ENCODE measurements around the gene ATP8B2.
"Not testable (repeated sequence)": the region's sequence is repeated elsewhere in the genome, so short reads cannot be mapped to it uniquely, and the experiment has no call there.

Gene ATP8B2

DNA sequence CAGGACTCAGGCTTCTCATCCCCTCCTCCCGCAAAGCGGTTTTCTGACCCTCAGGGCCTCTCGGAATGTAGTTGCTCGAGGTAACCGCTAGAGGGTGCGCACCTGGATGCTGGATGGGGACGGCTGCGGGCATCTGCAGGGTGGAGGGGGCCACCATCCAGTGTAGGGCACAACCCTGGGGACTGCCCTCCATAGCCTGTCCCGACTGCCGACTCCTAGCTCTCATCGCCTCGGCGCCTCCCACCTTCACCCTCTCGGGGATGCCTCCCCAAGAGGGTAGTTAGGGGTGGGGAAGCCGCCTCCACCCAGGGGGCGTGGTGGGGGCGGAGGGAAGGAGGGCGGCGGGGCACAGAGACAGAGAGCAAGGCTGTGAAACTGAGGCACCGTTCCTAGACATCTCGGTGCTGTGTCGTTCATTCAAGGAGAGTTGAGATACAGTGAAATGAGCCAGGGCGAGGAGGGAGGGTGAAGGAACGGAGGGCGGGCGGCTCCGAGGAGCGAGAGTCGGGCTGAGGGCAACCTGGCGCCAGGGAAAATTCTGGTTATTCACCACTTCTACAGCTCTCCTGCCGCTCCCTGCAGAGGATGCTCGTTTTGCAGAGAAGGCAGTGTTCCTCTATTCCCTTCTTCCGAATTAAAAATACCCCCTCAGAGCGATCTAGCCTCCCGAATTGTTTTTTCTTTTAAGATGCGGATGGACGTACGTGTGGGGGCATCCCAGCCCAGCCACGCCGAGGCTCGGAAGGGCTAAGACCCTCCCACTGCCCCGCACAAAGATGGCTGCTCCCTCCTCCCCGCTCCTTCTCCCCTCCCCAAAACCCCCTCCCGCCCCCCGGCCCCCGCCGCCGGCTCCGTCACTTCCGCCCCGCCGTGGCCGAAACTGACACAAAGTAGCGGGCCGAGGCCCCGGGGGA lies at the start of gene ATP8B2:
TSS of gene ATP8B2 (plus strand) at position 857 of the 914 bp plus-strand sequence. CDS start 2,617 bp downstream, outside the sequence.
- peak; percentile 47 for DNase-seq (ENCODE audit: low spot score)

DNA sequence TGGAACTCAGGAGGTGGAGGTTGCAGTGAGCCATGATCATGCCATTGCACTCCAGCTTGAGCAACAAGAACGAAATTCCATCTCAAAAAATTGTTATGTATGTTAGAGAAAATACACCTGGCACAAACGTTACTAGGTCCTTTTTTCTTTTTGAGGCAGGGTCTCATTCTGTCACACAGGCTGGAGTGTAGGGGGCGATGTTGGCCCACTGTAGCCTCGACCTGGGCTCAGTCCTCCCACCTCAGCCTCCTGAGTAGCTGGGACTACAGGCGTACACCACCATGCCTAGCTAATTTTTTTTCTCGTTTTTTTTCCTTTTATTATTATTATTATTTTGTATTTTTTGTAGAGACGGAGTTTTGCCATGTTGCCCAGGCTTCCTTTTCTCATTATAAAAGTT lies 48.5 kb upstream of the ATP8B2 start:
- DNase-seq (ENCODE audit: low spot score), result no peak

DNA sequence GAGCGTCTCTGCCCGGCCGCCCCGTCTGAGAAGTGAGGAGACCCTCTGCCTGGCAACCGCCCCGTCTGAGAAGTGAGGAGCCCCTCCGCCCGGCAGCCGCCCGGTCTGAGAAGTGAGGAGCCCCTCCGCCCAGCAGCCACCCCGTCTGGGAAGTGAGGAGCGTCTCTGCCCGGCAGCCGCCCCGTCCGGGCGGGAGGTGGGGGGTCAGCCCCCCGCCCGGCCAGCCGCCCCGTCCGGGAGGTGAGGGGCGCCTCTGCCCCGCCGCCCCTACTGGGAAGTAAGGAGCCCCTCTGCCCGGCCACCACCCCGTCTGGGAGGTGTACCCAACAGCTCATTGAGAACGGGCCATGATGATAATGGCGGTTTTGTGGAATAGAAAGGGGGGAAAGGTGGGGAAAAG lies 37.7 kb upstream of the ATP8B2 start:
- DNase-seq (ENCODE audit: low spot score), result not testable (repeated sequence)

GRCh38 chr1:154288661-154289060 lies 36.7 kb upstream of the ATP8B2 start:
- no peak for DNase-seq (ENCODE audit: low spot score)

- DNase-seq (ENCODE audit: low spot score), result no peak
Observed at GRCh38 chr1:154290921-154291320, 34.4 kb upstream of the ATP8B2 start.

DNA sequence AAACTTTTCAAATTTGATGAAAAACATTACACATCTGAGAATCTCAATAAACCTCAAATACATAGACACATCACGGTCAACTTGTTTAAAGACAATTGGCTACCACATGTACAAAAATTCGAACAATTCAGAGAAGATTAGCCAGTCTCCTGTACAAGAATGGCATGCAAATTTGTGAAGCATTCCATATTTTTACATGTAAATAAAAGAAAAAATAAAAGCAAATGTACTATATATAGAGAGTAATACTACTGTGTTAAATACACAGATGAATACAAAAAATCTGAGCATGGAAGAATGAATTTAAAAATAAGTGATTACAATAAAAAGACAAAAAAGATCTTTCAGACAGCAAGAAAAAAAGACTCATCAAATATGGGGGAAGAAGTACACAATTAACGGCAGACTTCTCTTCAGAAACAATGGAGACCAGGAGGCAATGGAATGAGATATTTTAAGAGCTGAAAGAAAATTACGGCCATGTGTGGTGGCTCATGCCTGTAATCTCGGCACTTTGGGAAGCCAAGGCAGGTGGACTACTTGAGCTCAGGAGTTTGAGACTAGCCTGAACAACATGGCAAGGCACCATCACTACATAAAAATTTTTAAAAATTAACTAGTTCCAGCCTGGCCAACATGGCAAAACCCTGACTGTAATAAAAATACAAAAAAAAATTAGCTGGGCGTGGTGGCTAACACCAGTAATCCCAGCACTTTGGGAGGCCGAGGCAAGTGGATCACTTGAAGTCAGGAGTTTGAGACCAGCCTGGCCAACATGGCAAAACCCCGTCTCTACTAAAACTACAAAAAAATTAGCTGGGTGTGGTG lies 29.7 kb upstream of the ATP8B2 start:
- DNase-seq (ENCODE audit: low spot score), result peak; percentile 43

DNA sequence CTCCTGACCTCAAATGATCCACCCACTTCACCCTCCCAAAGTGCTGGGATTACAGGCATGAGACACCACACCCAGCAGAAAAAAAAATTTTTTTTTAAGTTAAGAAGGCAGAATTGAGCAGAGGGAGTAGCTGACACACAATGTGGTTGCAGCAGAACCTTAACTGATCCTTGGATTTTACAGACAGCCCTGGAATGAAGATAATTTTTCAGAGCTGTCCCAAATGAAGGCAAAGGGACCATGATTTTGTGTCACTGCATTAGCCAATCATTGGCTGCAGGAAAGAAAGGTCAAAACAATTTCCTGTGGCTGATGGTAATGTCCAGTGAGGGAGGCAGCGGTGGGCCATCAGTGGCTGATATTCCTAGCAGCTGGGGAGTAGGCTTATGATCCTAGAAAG lies 23.7 kb upstream of the ATP8B2 start:
- DNase-seq (ENCODE audit: low spot score), result no peak

DNA sequence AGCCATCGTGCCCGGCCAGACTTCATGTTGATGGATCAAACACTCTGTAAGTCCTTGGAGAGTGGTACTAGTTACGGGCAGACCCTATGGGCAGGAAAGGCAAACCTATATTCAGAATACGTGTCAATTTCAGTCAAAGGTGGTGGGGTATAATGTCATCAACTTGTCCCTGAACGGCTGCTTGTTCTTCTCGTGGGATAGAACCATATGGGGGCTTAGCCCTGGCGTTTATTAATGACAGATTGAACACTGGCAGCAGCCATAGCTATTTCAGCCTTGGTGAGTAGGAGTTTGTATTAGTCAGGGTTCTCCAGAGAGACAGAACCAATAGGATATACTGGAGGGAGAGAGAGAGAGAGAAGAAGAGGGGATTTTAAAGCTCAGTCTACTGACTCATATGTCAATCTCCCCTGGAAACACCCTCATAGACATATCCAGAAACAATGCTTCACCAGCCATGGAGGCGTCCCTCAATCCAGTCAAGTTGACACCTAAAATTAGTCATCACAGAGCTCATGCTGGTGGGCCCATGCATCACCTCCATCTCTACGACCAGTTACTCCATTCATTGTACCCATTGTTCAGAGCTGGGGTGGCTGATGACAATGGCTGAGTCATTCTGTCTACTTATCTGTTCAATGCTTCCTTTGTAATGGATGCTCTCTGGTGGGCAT lies 20.5 kb upstream of the ATP8B2 start:
- no peak for DNase-seq (ENCODE audit: low spot score)

DNA sequence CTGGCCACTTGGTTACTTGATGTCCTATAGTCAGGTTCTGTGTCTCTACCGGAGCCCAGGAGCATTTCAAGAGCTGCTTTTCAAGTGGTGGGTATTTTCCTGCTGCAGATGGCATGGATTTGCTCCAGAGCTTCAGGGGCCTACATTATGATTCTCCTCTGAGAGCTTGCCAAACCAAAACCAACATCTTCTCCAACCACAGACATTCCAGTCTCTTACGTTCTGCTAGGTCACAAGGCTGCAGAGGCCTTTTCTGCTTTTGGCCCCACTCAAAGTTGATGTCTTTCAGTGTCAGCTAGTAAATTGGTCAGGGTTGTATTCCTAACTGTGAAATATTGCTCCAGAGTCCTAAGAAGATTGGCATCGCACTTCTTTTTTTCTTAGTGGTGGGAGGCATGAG lies 19.2 kb upstream of the ATP8B2 start:
- no peak for DNase-seq (ENCODE audit: low spot score)

- DNase-seq (ENCODE audit: low spot score), result not testable (repeated sequence)
Observed at GRCh38 chr1:154307670-154308270, 17.6 kb upstream of the ATP8B2 start.

- not testable (repeated sequence) for DNase-seq (ENCODE audit: low spot score)
Observed at GRCh38 chr1:154309136-154309535, 16.2 kb upstream of the ATP8B2 start.

GRCh38 chr1:154312229-154313065 lies 12.9 kb upstream of the ATP8B2 start:
- not testable (repeated sequence) for DNase-seq (ENCODE audit: low spot score)

DNA sequence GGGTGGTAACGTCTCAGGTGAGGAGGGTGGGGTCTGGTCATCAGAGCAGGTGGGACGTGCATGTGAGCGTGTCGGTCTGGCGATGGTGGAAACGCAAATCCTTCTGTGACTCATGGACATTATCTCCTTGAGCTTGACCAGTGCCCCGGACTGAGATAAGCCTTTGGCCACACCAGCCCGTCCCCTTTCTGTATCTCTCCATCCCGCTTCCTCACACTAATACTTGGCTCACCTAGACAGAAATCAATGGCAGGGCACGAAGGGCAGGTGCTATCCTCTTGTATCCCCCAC lies 12.3 kb upstream of the ATP8B2 start:
- DNase-seq (ENCODE audit: low spot score), result no peak

DNA sequence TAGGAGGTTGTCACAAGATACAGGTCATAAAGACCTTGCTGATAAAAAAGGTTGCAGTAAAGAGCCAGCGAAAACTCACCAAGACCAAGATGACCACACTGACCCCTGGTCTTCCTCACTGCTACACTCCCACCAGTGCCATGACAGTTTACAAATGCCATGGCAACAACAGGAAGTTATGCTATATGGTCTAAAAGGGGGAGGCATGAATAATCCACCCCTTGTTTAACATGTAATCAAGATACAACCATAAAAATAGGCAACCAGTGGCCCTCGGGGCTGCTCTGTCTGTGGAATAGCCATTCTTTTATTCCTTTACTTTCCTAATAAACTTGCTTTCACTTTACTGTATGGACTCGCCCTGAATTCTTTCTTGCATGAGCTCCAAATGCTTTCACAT lies 11.1 kb upstream of the ATP8B2 start:
- DNase-seq (ENCODE audit: low spot score), result not testable (repeated sequence)

DNA sequence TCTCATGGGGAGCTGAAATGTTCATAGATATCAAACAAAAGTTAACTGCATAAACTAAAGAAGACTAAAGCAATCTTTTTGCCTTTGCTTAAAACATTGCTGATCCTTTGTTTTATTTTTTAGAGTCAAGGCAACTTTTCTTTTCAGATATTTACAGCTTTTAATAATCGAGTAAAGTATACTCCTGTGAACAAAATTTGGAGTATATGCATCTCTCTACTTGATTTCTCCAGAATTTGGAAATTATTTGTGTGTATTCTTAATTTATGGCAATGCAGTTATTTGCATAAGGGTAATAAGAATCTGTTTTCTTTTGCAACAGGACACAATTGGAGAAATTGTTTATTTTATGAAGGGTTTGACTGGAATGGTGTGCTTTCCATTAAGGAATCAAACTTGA lies 8.6 kb upstream of the ATP8B2 start:
- DNase-seq (ENCODE audit: low spot score), result no peak

DNA sequence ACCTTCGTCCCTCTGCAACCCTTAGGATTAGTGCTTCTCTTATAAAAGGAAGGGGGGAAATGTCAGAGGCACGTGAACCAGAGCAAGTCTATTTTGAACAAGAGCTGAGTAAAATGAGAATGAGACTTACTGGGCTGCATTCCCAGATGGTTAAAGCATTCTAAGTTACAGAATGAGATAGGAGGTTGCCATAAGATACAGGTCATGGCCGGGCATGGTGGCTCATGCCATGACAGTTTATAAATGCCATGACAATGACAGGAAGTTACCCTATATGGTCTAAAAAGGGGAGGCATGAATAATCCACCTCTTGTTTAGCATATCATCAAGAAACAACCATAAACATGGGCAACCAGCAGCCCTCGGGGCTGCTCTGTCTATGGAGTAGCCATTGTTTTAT lies 6.9 kb upstream of the ATP8B2 start:
- DNase-seq (ENCODE audit: low spot score), result no peak

GRCh38 chr1:154320882-154321608 lies 4.3 kb upstream of the ATP8B2 start, which contains the start of gene AQP10:
Gene AQP10, plus strand, starts transcription at chr1:154321093. Its CDS starts 63 bp downstream, at chr1:154321156.
- no peak for DNase-seq (ENCODE audit: low spot score)

DNA sequence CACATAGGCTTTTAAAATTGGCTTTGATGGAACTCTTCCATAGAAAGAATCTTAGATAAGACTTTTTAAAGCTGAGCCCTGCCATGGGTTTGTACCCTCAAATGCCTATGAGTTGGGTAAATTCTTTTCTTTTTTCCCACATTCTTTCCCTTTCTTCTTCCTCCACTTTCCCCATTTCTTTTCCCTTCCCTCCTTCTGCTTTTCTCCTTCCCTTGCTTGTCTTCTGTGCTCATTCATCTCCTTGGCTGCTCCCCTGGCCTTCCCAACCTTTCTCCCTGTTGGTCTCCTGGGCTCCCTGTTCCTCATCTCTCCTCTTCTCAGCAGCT lies 3.8 kb upstream of the ATP8B2 start:
- DNase-seq (ENCODE audit: low spot score), result not testable (repeated sequence)

DNA sequence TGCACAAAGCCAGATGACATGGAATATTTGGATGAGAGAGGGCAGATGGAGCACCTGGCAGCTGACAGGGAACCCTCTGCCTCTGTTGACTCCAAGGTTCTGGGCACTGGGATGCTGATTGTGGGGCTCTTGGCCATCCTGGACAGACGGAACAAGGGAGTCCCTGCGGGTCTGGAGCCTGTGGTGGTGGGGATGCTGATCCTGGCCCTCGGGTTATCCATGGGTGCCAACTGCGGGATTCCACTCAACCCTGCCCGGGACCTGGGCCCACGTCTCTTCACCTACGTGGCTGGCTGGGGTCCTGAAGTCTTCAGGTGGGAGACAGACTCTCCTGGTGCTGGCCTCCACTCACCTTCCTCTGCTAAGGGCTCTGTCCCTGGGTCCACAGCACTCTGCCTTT lies 1.8 kb upstream of the ATP8B2 start:
- no peak for DNase-seq (ENCODE audit: low spot score)

DNA sequence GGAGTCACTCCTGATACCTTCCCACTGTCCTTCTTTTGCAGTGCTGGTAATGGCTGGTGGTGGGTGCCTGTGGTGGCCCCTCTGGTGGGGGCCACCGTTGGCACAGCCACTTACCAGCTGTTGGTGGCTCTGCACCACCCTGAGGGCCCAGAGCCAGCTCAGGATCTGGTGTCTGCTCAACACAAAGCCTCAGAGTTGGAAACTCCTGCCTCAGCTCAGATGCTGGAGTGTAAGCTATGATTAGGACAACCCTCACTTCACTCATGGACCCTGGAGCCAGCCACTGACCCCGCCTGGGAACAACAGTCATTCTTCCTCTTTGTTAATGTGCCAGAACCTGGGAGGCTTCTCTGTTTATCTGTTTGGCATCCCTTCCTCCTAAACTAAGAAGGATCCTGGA lies 1.1 kb upstream of the ATP8B2 start:
- no peak for DNase-seq (ENCODE audit: low spot score)
